Measurements from ENCODE around the gene AQP4. TPM values are rescaled to one million over a fixed set of nuclear protein-coding genes. Genes with fewer than 3 reads are reported as not detected.
A peak's percentile ranks its signal among the peaks of the same experiment; 100 is the strongest.

The AQP4 gene
- polyA plus RNA-seq, 4 donors = 0.25 to 2.3 (median 0.70) TPM

GRCh38 chr18:26843760-26844159 lies 21.7 kb downstream of the AQP4 start:
- DNase-seq (ENCODE audit: low read depth in 4 of 4, low spot score in 2 of 4) = no peak

DNA sequence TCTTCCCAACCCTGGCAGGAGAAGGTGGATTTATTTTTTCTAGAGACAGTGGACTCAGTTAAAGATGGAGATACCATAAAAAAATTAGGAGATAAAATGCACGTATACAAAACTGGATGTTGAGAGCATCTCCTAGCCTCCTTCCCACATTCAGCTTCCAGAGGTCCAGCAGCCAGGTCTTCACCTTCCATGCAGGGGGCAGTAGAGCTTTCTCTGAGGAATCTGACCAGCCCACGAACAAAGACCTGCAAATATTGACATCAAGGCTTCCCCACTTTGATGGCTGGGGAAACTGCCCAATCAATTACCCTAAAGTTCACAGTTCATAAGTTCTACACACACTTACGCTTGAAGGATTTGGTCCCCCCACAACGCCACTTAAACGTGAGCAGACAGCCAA lies 24.5 kb downstream of the AQP4 start:
- no peak for DNase-seq (ENCODE audit: low read depth in 4 of 4, low spot score in 2 of 4)

DNA sequence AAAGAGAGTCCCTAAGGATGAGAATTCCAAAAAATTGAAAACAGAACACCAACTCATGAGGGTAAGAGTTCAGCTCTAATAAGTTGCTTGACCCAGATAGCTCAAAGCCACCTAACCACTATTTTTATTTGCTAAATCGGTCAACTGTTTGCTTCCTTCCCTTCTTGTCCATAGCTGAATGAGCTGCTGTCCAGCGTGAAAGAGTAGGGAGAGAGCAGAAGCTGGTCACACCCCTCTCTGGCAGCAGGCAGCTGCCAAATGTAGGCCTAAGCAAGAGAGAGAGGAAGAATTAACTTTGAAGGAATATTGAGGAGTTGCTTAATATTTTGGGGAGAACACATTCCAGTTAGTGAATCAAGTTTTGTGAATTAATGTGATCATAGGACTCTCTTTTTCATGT lies 25.9 kb downstream of the AQP4 start:
- DNase-seq (ENCODE audit: low read depth in 4 of 4, low spot score in 2 of 4) = no peak

DNA sequence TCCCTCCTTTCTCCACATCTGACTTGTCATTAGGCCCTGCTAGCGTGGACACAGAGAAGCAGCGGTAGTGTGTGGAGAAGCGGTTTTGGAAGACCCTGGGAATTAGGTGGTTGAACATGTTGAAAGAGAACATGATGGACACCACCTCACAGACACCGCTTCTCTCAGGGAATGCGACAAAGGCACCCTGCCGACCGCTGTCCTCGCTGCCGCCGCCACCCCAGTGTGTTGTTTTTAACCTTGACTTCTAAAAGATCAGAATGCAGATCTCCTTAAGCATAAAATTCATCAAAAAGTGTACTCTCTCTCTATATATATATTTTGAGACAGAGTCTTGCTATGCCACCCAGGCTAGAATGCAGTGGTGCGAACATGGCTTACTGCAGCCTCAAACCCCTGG lies 33.2 kb downstream of the AQP4 start:
- no peak for DNase-seq (ENCODE audit: low read depth in 4 of 4, low spot score in 2 of 4)

- DNase-seq (ENCODE audit: low read depth in 4 of 4, low spot score in 2 of 4) = no peak
Observed at GRCh38 chr18:26827581-26827980, 37.9 kb downstream of the AQP4 start.

DNA sequence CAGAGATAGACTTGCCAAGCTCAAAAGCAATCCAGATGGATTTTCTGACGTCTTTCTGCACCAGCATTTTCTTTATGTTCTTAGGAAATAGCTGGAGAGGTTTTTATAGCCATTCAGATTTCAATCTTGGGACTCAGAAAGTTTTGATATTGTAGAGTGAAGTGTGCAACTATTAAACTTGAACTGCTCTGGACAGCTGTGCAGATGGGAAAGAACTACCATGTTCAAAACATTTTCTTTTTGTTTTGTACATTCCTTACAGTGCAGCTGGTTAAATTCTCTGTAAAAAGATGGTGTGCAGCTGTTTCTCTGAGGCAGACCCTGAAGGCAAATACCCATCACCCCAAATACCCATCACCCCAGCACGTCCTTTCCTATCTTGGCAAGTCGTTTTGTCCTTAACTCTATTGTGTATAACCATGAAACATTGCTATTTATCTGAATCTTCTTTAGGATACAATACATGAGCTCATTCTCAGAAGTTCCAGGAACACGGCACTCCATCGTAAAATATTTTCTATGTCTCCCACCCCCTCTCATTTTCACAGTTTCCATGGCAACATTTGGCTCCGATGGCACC lies 38.8 kb downstream of the AQP4 start:
- no peak for DNase-seq (ENCODE audit: low read depth in 4 of 4, low spot score in 2 of 4)

DNA sequence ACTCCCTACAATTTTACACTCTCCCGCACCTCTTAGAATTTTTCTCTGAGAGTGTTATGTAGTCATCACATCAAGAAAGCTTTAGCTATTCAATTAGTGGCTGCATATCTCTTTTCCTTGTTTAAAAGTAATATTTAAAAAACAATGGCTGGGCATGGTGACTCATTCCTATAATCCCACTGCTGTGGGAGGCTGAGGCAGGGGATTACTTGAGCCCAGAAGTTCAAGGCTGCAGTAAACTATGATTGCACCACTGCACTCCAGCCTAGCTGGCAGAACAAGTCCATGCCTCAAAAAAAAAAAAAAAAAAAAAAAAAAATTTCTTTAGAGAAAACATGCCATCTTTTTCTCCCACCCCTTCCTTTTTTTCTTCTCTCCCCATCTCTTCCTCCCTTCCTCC lies 44.3 kb downstream of the AQP4 start:
- no peak for DNase-seq (ENCODE audit: low read depth in 4 of 4, low spot score in 2 of 4)

- no peak for DNase-seq (ENCODE audit: low read depth in 4 of 4, low spot score in 2 of 4)
Observed at GRCh38 chr18:26819046-26819445, 46.5 kb downstream of the AQP4 start.

GRCh38 chr18:26818461-26818860 lies 47.0 kb downstream of the AQP4 start:
- DNase-seq (ENCODE audit: low read depth in 4 of 4, low spot score in 2 of 4) = no peak

DNA sequence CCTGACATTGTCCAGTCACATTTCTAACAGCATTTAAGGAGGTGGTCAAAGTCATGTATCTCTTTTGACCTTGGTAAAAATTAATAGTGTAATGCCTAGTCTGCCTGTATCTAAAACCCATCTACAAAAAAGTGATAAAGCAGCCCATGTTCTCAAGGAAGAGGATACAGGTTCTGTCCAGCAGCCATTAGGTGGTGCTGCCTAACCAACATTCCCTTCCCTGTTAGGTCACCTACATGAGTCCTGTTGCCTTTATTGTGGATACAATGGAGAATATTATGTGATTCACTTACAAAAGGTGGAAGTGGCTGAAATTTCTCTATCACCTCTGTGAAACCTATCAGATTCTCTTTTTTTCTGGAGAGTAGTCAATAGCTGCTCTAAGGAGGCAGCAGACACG lies 52.5 kb downstream of the AQP4 start:
- peak in 1 of 4 donors; percentile 52 for DNase-seq (ENCODE audit: low read depth in 4 of 4, low spot score in 2 of 4)

DNA sequence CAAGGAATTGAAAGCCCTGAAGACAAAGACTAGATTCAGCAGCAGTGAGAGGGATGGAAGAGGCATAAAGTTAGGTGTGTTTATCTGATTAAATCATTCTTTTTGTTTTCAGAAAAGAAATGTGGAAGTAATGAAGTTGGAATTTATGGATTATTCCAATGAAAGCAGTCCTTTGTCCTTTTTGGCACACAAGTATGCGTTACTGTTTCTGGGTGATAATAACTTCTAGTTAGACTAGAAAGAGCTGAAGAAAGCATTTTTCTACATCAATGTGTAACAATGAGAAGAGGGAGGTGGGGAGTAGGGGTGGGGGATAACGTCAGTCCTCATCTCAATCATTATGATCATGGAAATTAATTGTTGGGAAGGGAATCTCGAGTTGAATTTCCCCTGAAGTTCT lies 53.0 kb downstream of the AQP4 start:
- DNase-seq (ENCODE audit: low read depth in 4 of 4, low spot score in 2 of 4) = no peak

- no peak for DNase-seq (ENCODE audit: low read depth in 4 of 4, low spot score in 2 of 4)
Observed at GRCh38 chr18:26809346-26809745, 56.2 kb downstream of the AQP4 start.

- no peak for DNase-seq (ENCODE audit: low read depth in 4 of 4, low spot score in 2 of 4)
Observed at GRCh38 chr18:26806224-26806623, 59.3 kb downstream of the AQP4 start.

GRCh38 chr18:26804519-26804918 lies 61.0 kb downstream of the AQP4 start:
- DNase-seq (ENCODE audit: low read depth in 4 of 4, low spot score in 2 of 4) = no peak

GRCh38 chr18:26803643-26804042 lies 61.9 kb downstream of the AQP4 start:
- DNase-seq (ENCODE audit: low read depth in 4 of 4, low spot score in 2 of 4) = no peak

DNA sequence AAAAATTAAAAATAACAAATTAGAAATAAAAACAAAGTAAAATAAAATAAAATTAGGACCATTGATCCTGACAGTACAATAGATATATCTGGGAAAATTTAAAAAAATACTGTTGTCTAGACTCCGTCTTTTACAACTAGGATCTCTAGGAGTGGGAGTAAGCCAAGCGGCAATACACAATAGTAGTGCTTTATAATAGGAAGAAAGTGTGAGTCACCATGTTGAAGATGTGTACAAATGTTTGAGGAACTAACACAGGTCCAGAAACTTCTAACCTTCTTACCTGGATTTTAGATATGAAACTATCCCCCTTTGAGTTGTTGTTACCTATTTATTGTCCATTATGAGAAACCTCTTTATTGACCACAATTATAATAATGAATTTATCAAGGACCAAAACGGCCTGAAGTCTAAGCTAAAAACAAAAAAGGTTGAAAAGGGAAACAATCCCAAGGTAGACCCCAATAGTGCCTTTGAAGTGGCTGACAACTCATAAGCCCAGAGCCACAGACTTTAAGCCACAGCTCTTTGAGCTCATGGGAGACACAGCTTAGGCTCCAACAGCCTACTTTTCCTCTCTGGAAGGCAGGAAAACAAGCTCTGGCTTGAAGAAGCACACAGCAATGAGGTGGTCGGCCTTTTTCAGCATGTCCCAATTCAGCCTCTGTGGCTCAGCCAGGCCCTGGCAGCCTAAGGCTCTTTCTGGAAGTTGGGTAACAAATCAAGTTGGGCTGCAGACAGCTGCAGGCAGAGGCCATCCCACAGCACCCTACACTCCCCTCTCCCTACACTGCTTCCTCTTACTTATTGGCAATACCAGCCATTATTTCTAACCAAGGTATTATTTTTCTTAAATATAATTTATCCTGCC lies 62.9 kb downstream of the AQP4 start:
- DNase-seq (ENCODE audit: low read depth in 4 of 4, low spot score in 2 of 4) = no peak

All from left renal cortex interstitium (tissue), 4 donors.